Duodenal mucosa (tissue), 2 donors: Measurements from ENCODE around the gene PLCG2.
A peak's percentile ranks its signal among the peaks of the same experiment; 100 is the strongest.

Experiments
- H3K27ac ChIP-seq: one replicate; pipeline ENCODE4 v1.7.0; 2013; ENCODE audit warnings: low read depth, low read length
- H3K27me3 ChIP-seq, 2 donors: one replicate each; pipeline ENCODE4 v1.7.0; 2013; ENCODE audit warnings: low read length in 2 of 2, control low read depth in 1 of 2; ENCODE audit not compliant: insufficient read depth in 2 of 2, control insufficient read depth in 1 of 2
- H3K36me3 ChIP-seq, 2 donors: one replicate each; pipeline ENCODE4 v1.7.0; 2013; ENCODE audit warnings: low read length in 2 of 2, control low read depth in 1 of 2; ENCODE audit not compliant: insufficient read depth in 2 of 2, control insufficient read depth in 1 of 2
- H3K4me1 ChIP-seq, 2 donors: one replicate each; pipeline ENCODE4 v1.7.0; 2013; ENCODE audit warnings: low read length in 2 of 2, control low read depth in 1 of 2; ENCODE audit not compliant: insufficient read depth in 2 of 2, control insufficient read depth in 1 of 2
- H3K4me3 ChIP-seq, 2 donors: one replicate each; pipeline ENCODE4 v1.7.0; 2013; ENCODE audit warnings: low read length in 2 of 2, low read depth in 1 of 2
- H3K9ac ChIP-seq, 2 donors: one replicate each; pipeline ENCODE4 v1.7.0; 2013; ENCODE audit warnings: low read length in 2 of 2, low read depth in 1 of 2
- H3K9me3 ChIP-seq, 2 donors: one replicate each; pipeline ENCODE4 v1.7.0; 2013; ENCODE audit warnings: low read length in 2 of 2, control low read depth in 1 of 2; ENCODE audit not compliant: control insufficient read depth in 1 of 2

The PLCG2 gene

GRCh38 chr16:81774348-81774747, 4.7 kb upstream of the PLCG2 start:
- Histone ChIP-seq H3K27me3 (no peaks in the 10 kb centered on the region), H3K36me3 (no peaks in the 10 kb centered on the region), H3K4me3 (no peak overlapping the region), H3K9ac (no peak overlapping the region), H3K4me1 (peaks cover 0 to 5% of the 10 kb centered on the region in 2 donors), H3K9me3 (no peaks in the 10 kb centered on the region), H3K27ac (no peak overlapping the region)

GRCh38 chr16:81775570-81775969, 3.5 kb upstream of the PLCG2 start:
- Histone ChIP-seq H3K36me3 (no peaks in the 10 kb centered on the region), H3K27ac (no peak overlapping the region), H3K4me1 (peaks cover 8 to 10% of the 10 kb centered on the region in 2 donors), H3K9ac (no peak overlapping the region), H3K4me3 (no peak overlapping the region), H3K27me3 (no peaks in the 10 kb centered on the region), H3K9me3 (no peaks in the 10 kb centered on the region)

GRCh38 chr16:81778231-81778630, 860 bp upstream of the PLCG2 start:
- no peaks in the 10 kb centered on the region for H3K27me3 ChIP-seq
- peaks cover 11 to 19% of the 10 kb centered on the region in 2 donors for H3K4me1 ChIP-seq
- no peaks in the 10 kb centered on the region for H3K36me3 ChIP-seq
- no peak overlapping the region for H3K27ac ChIP-seq
- no peak overlapping the region for H3K9ac ChIP-seq
- no peak overlapping the region for H3K4me3 ChIP-seq
- H3K9me3 ChIP-seq = no peaks in the 10 kb centered on the region

GRCh38 chr16:81779536-81780320, 637 bp downstream of the PLCG2 start:
- H3K27me3 ChIP-seq = no peaks in the 10 kb centered on the region
- peak overlapping the region; percentile 80 to 86 for H3K4me3 ChIP-seq
- no peaks in the 10 kb centered on the region for H3K9me3 ChIP-seq
- H3K9ac ChIP-seq = peak overlapping the region; percentile 73 to 74
- H3K4me1 ChIP-seq = peaks cover 25 to 34% of the 10 kb centered on the region in 2 donors
- H3K27ac ChIP-seq = peak overlapping the region; percentile 47
- no peaks in the 10 kb centered on the region for H3K36me3 ChIP-seq

- Histone ChIP-seq H3K9ac (peak overlapping the region; percentile 73 to 74), H3K36me3 (no peaks in the 10 kb centered on the region), H3K27me3 (no peaks in the 10 kb centered on the region), H3K27ac (no peak overlapping the region), H3K9me3 (no peaks in the 10 kb centered on the region), H3K4me1 (peaks cover 27 to 38% of the 10 kb centered on the region in 2 donors), H3K4me3 (peak overlapping the region; percentile 80 to 86)
Measured at GRCh38 chr16:81780350-81780749, 1.3 kb downstream of the PLCG2 start.

- Histone ChIP-seq H3K27ac (no peak overlapping the region), H3K27me3 (no peaks in the 10 kb centered on the region), H3K9me3 (no peaks in the 10 kb centered on the region), H3K4me3 (no peak overlapping the region), H3K4me1 (peaks cover 38 to 50% of the 10 kb centered on the region in 2 donors), H3K9ac (no peak overlapping the region), H3K36me3 (peaks cover 3 to 4% of the 10 kb centered on the region in 2 donors)
Measured at GRCh38 chr16:81782236-81782635, 3.1 kb downstream of the PLCG2 start.

- peaks cover 4 to 6% of the 10 kb centered on the region in 2 donors for H3K36me3 ChIP-seq
- no peak overlapping the region for H3K27ac ChIP-seq
- H3K4me1 ChIP-seq = peaks cover 33 to 50% of the 10 kb centered on the region in 2 donors
- H3K9me3 ChIP-seq = no peaks in the 10 kb centered on the region
- H3K9ac ChIP-seq = peak overlapping the region in 1 of 2 donors; percentile 34
- H3K27me3 ChIP-seq = no peaks in the 10 kb centered on the region
- peak overlapping the region; percentile 2 to 17 for H3K4me3 ChIP-seq
Measured at GRCh38 chr16:81784072-81784795, 5.1 kb downstream of the PLCG2 start.

- Histone ChIP-seq H3K4me3 (no peak overlapping the region), H3K9ac (peak overlapping the region in 1 of 2 donors; percentile 9), H3K36me3 (peaks cover 4 to 6% of the 10 kb centered on the region in 2 donors), H3K4me1 (peaks cover 30 to 44% of the 10 kb centered on the region in 2 donors), H3K9me3 (no peaks in the 10 kb centered on the region), H3K27me3 (no peaks in the 10 kb centered on the region), H3K27ac (no peak overlapping the region)
Measured at GRCh38 chr16:81785138-81785924, 6.2 kb downstream of the PLCG2 start.

- Histone ChIP-seq H3K4me3 (peak overlapping the region; percentile 5 to 11), H3K27ac (no peak overlapping the region), H3K27me3 (no peaks in the 10 kb centered on the region), H3K4me1 (peaks cover 27 to 42% of the 10 kb centered on the region in 2 donors), H3K9me3 (no peaks in the 10 kb centered on the region), H3K9ac (peak overlapping the region in 1 of 2 donors; percentile 15), H3K36me3 (peaks cover 4 to 6% of the 10 kb centered on the region in 2 donors)
Measured at GRCh38 chr16:81786321-81786720, 7.2 kb downstream of the PLCG2 start.
